Activated CD4-positive, alpha-beta T cell treated with anti-CD3 and anti-CD28 coated beads for 4 hours (primary cell): Measurements from ENCODE around the gene ARSG.
"Not testable (repeated sequence)": the region's sequence is repeated elsewhere in the genome, so short reads cannot be mapped to it uniquely, and the experiment has no call there.

Experiments
- DNase-seq, 2 donors: peaks; one replicate each; pipeline ENCODE4 v3.0.0-alpha.2; 2020

The ARSG gene

GRCh38 chr17:68308486-68308885 is 17.2 kb downstream of the ARSG start:
- DNase-seq: not testable (repeated sequence)

- not testable (repeated sequence) for DNase-seq
These were observed 17.9 kb downstream of the ARSG start for GRCh38 chr17:68309066-68309670.

GRCh38 chr17:68310152-68310551 is 18.9 kb downstream of the ARSG start:
- peak; percentile 55 to 62 for DNase-seq

GRCh38 chr17:68314916-68315535 is 23.7 kb downstream of the ARSG start:
- DNase-seq: no peak

- DNase-seq: no peak
These were observed 24.6 kb downstream of the ARSG start for GRCh38 chr17:68315930-68316329.

DNA sequence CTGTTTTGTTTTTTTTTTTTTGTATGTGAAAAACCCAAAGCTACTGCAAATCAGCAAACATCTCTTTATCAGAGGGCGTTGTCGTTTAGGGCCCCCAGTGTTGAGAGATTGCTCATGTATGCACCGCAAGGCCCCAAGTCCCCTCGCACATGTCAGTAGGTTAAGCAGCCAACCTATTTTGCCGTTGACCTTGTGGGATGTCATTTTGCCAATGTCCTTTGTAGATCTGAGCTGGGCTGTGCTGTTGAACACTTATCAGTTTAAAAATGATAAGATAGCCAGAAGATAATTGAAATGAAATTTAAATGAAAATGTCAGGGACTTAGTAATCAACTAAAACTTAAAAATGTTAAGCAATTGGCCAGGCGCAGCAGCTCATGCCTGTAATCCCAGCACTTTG is 26.2 kb downstream of the ARSG start:
- no peak for DNase-seq

- DNase-seq: no peak
These were observed 27.1 kb downstream of the ARSG start for GRCh38 chr17:68318103-68318991.

DNA sequence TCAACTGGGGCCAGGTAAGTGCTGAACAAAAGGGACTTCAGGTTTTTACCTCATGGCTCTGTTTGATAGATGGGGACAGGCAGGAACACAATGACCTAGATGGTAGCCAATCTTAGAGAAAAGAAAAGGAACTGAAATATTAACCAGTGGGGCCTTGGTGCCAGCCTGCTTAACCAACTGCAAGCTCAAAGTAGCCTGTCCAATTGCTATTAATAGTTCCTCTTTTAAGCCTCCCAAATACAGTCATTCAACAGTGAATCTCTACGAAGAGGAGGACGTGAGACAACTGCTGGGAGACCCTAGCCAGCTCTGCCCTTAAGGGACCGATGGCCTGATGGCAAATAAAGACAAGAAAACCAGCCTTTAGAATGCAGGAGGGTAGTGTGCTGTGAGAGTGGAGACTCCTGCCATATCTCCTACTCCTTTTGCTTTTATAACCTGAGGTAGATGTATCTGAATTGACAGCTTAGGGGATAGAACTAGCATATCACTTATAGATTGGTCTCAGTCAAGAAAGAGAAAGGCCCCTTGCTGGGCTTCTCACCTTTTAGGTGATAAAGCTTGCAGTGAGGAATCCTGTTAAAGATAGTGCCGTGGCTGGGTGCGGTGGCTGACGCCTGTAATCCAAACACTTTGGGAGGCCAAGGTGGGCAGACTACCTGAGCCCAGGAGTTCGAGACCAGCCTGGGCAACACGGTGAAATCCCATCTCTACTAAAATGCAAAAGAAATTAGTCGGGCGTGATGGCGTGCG is 28.3 kb downstream of the ARSG start:
- DNase-seq: no peak

DNA sequence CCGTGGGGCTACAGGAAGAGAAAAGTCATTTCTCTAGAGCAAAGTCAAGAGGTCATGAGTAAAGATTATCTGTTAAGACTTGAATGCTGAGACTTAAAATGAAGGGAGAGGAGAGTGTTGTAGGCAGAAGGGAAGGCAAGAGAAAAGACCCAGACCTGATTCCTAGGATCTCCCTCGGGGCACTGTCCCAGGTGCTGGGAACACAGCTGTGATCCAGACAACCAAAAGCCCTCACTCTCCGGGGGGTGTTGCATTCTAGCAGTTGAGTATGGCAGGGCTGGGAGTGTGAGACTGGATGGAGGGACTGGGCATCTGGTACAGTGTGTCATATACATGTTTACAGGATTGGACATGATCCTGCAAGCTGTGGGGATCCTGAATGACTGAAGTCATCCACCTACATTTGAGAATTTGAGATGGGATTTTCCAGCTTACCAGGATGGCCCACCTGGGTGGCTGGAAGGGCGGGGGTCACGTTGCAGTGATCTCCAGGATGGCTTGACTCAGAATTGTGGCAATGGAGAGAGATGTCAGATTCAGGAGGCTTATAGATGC is 29.1 kb downstream of the ARSG start:
- no peak for DNase-seq

DNA sequence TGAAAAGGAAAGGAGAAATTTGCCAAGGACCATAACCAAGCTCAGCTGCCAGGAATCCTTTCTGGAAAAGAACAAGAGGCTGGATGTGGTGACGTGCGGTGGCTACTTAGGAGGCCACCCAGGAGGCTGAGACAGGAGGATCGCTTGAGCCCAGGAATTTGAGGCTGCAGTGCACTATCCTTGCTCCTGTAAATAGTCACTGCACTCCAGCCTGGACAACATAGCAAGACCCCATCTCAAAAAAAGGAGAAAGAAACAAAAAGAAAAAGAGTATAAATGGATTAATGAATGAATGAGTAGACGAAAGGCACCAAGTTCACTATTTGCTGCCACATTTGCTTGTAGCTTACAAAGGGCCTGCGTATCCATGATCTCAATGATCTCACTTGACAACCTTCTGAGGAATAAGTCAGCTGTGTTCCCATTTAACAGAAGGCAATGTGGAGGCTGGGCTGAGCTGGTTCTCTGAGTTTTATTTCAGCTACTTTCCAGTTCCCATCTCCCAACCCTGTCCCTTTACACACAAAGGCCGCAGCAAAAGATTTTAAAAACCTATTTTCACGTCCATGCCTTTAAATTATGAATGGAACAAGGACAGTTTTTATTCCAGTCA is 29.8 kb downstream of the ARSG start:
- no peak for DNase-seq

DNA sequence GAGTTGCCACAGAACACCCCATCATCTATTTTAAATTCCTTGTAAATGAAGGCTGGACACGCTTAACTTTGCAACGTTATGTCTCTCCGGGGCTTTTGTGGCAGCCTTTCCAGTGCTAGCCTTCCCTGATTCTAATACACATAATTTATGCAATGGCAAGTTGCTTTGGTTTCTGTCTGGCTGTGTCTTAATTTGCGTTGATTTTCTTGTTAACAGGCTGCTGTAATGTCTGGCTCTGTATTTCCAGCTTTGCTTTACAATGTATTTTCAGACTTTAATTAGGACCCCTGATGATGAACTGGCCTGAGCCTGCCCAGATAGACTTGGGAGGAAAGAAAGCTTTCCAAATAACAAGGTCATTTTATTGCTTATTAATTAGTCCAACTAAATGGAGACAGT is 30.3 kb downstream of the ARSG start:
- DNase-seq: no peak

GRCh38 chr17:68322630-68323029 is 31.3 kb downstream of the ARSG start:
- no peak for DNase-seq

- no peak for DNase-seq
These were observed 32.8 kb downstream of the ARSG start for GRCh38 chr17:68324114-68324513.

DNA sequence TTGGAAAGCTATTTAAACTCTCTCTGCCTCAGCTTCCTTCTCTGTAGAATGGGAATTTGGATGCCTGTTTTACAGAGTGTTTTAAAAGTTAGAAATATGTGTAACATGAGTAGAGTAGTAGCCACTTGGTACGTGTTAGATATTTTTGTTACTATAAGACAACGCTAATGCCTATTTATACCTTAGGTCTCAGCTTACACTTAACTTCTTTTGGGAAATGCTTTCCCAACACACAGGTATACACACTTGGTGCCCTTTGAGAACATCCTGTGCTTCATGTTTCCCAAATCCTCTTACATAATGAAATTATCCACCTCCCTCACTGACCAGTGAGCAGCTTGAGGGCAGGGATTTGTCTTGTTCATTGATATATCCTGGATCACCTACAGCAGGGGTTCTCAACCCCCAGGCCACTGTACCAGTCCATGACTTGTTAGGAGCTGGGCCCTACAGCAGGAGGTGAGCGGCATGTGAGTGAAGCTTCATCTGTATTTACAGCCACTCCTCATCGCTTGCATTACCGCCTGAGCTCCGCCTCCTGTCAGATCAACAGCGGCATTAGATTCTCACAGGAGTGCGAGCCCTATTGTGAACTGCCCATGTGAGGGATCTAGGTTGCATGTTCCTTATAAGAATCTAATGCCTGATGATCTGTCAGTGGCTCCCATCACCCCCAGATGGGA is 33.5 kb downstream of the ARSG start:
- DNase-seq: no peak

- no peak for DNase-seq
These were observed 34.7 kb downstream of the ARSG start for GRCh38 chr17:68325961-68326360.

DNA sequence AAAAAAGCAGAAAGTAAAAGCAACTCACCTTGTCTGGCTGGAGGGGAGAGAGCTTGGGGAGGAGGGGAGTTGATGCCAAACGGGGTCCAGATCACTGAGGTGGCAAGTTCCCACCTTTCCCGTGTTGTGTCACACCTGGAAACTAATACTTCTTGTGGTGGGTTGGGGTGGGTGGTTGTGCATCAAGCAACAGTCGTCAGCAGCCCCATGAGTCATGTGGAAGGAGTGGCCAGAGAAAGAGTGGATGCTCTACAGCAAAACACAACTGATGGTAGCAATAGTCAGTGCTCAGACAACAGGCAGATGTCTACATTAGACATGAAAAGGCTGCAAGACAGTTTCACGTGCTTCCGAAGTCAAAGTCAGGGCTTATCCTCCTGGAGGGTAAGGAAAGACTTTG is 35.4 kb downstream of the ARSG start:
- peak in 1 of 2 donors; percentile 26 for DNase-seq

- no peak for DNase-seq
These were observed 36.7 kb downstream of the ARSG start for GRCh38 chr17:68327823-68328557.

- DNase-seq: no peak
These were observed 37.4 kb downstream of the ARSG start for GRCh38 chr17:68328676-68329075.

DNA sequence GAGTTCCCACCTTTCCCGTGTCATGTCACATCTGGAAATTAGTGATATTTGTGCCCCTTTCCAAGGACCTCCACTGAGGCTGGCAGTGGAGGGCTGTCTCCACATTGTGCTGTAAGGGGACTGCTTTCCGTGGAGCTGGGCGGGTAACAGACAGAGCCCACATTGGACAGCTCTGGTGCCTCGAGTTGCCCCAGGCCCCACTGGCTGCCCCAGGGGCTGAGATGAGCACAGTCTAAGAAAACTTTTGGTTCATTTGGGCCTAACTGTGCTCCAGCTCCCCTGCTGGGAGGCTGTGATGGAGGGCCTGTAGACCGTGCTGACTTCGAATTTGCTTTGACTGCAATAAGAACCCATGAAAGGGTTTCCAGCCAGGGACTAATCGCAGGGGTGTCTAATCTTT is 38.0 kb downstream of the ARSG start:
- DNase-seq: no peak

DNA sequence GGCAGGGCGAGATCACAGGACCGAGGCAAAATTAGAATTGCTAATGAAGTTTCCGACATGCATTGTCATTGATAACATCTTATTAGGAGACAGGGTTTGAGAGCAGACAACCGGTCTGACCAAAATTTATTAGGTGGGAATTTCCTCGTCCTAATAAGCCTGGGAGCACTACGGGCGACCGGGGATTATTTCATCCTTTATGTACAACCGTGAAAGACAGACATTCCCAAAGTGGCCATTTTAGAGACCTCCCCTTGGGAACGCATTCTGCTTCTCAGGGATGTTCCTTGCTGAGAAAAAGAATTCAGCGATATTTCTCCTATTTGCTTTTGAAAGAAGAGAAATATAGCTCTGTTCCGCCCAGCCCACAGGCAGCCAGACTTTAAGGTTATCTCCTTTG is 40.6 kb downstream of the ARSG start:
- DNase-seq: not testable (repeated sequence)

GRCh38 chr17:68334393-68334792 is 43.1 kb downstream of the ARSG start:
- no peak for DNase-seq
